GM21825 (cell line): ENCODE measurements around the gene NINJ2.

Source experiments
- ATAC-seq: cut with Tn5 transposase; IDR thresholded peaks from one replicate; pipeline ENCODE4 v1.9.1; 2021; ENCODE audit warnings: mild to moderate bottlenecking, moderate library complexity; ENCODE audit not compliant: unreplicated experiment

Gene NINJ2

DNA sequence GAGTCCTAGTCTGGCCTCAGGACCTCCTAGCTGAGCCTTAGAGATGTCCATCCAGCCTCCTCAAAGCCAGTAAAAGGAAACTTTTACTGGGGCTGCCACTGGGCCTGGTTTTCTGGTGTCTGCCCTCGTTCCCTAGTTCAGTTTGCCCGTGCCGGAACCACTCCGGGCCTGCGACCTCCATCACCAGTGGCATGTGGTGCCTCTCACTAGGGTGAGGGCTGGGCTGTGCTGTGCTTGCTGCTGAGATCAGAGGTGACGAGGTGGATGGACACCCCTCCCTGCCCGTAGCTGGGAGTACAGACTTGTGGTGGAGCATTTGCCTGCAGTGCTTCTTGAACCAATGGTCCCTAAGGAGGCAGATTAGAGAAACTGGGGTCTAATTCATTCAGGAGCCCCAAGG is 127.8 kb downstream of the NINJ2 start:
- ATAC-seq = no peak

DNA sequence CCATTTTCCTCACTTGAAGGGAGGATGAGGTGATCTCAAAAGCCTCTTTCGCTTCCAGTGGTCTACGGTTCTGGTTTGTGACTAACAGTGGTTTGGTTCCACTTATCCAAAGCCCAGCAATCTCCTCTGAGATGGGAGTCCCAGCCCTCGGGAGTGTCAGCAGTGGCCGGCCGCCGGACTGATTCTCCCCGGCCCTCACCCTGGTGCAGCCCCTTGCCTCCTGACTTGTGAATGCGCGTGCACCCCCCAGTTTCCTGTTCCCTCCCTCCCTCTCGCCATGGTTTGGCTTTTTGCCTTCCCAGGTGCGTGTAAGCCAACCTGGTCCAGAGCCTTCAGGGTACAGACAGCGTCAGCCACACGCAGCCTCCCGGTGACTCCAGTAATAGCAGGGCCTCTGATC is 129.0 kb downstream of the NINJ2 start:
- no peak for ATAC-seq

GRCh38 chr12:533718-534117 is 129.5 kb downstream of the NINJ2 start:
- ATAC-seq = no peak

- ATAC-seq = no peak
These were observed 130.2 kb downstream of the NINJ2 start for GRCh38 chr12:532908-533565.

DNA sequence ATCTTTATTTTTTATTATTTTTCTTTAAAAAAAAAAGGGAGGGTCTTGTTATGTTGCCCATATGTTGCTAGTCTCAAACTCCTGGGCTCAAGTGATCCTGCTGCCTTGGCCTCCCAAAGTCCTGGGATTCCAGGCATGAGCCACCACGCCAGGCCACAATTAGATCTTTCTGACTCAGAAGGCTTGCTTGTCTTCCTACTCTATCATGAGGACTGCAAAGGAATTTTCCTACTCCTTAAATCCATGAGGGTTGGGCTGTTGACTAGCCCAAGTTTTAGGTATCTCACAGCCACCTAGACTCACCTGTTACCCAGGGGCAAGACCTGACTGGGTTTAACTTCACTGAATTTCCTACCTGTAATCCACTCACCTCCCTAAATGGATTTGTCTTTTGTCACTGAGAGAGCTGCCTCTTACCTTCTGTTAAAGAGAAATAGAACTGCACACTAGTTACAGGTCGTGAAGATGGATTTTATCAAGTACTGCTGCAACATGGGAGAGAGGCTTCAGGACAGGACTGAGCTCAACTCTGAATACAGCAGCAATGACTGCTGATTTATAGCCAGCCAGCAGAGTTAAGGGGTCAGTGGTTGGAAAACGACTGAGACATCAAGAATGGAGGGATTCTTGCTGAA is 131.2 kb downstream of the NINJ2 start:
- no peak for ATAC-seq

GRCh38 chr12:530821-531220 is 132.4 kb downstream of the NINJ2 start:
- ATAC-seq = no peak

- no peak for ATAC-seq
These were observed 132.9 kb downstream of the NINJ2 start for GRCh38 chr12:530308-530707.

GRCh38 chr12:527729-528128 is 135.5 kb downstream of the NINJ2 start:
- ATAC-seq = no peak

DNA sequence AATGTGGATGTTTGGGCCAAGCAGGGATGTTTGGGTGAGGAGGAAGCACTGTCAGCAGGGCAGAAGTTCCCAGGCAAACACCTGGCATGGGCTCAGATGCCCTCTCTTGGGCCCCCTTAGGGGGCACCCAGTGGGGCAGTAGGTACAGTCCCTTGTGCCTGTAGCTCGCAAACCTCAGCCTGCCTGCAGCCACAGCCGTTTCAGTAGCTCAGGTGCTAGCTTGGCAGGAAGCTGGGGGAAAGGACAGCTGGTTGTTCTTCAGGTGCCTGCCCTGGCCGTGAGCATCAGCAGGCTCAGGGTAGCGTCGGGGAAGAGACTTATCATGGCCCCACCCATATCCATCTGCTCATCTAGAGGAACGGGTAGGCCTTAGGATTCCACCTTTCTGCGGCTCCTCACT is 136.0 kb downstream of the NINJ2 start:
- no peak for ATAC-seq

DNA sequence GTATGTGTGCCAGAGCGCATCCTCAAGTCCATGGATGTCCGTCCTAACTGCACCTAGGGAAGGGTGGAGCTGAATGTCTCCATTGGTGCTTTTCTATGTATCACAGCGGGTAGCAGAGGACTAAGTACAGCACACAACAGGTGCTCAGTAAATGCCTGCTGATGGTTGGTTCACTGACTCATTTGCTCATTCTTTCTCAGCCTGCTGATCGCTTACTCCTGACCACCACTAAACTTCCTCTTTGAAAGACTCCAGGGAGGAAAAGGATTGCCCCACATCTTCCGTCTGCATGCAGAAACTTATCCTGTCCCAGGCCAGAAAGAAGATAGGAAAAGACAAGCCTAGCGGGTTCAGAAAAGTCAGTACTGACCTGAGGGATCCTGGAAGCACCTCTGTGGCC is 137.2 kb downstream of the NINJ2 start:
- ATAC-seq = no peak

GRCh38 chr12:524167-524951 is 138.9 kb downstream of the NINJ2 start:
- ATAC-seq = no peak

- no peak for ATAC-seq
These were observed 140.4 kb downstream of the NINJ2 start for GRCh38 chr12:522692-523378.

- ATAC-seq = no peak
These were observed 143.1 kb downstream of the NINJ2 start for GRCh38 chr12:520119-520518.

GRCh38 chr12:517538-517937 is 145.7 kb downstream of the NINJ2 start:
- ATAC-seq = no peak
